HepG2 (cell line): ENCODE data around the gene GRB7. TPM values are rescaled to one million over a fixed set of nuclear protein-coding genes. Genes with fewer than 3 reads are reported as not detected.

ENCODE experiments used
- NPAS2 ChIP-seq: sonication (generic); formaldehyde crosslinking; IDR thresholded peaks from 2 replicates; pipeline ENCODE4 v1.8.0; 2022; ENCODE audit warnings: mild to moderate bottlenecking, missing genetic modification reagents, borderline replicate concordance
- PCBP1 ChIP-seq: fragments of 200-400 bp; formaldehyde crosslinking; IDR thresholded peaks from 2 replicates; pipeline ENCODE4 v1.6.1; 2017; ENCODE audit warnings: mild to moderate bottlenecking, low read depth, low read length, borderline replicate concordance
- STAG1 ChIP-seq: sonication (generic); formaldehyde crosslinking; IDR thresholded peaks from 2 replicates; pipeline ENCODE4 v1.4.0; 2020; ENCODE audit warnings: missing genetic modification reagents
- ZBTB3 ChIP-seq: sonication (generic); formaldehyde crosslinking; IDR thresholded peaks from 2 replicates; pipeline ENCODE4 v1.4.0; 2020; ENCODE audit warnings: low read depth, mild to moderate bottlenecking, moderate library complexity, missing genetic modification reagents, borderline replicate concordance
- ZNF337 ChIP-seq: sonication (generic); formaldehyde crosslinking; IDR thresholded peaks from 2 replicates; pipeline ENCODE4 v1.5.1; 2020; ENCODE audit warnings: missing genetic modification reagents, low read depth, mild to moderate bottlenecking, borderline replicate concordance
- ZNF468 ChIP-seq: sonication (generic); formaldehyde crosslinking; IDR thresholded peaks from 2 replicates; pipeline ENCODE4 v1.8.0; 2022; ENCODE audit warnings: mild to moderate bottlenecking, moderate library complexity, missing genetic modification reagents
- polyA plus RNA-seq, 8 experiments: library from polyadenylated mRNA; depleted of rRNA in 3 of 8; stranded (reverse) in 7 of 8; unstranded in 1 of 8; fragments of >200 nt; fragmentation: Illumina TruSeq in 4 of 8; extraction: Trizol in 4 of 8; gene quantifications; 2 replicates each; pipeline versions ENCODE4 v1.2.1 to v1.2.3, GENCODE V29; 2011 to 2016; ENCODE audit warnings: low read depth in 4 of 8, missing spikeins in 1 of 8, mixed read lengths in 1 of 8; ENCODE audit not compliant: insufficient read depth in 1 of 8
- total RNA-seq, 5 experiments: library from RNA; depleted of rRNA; stranded (reverse); fragments of >200 nt; fragmentation: Illumina TruSeq; extraction: Trizol; gene quantifications; 2 replicates each; pipeline ENCODE4 v1.2.3, GENCODE V29; 2016; ENCODE audit warnings: low read depth in 1 of 5
- TF ChIP-seq, protein P1 (sequence below): sonication (generic); formaldehyde crosslinking; IDR thresholded peaks from one replicate; pipeline ENCODE4 v1.5.1; 2020; ENCODE audit warnings: mild to moderate bottlenecking, missing genetic modification reagents; ENCODE audit errors: not compliant biosample characterization
- TF ChIP-seq, protein P2 (sequence below): sonication (generic); formaldehyde crosslinking; IDR thresholded peaks from 2 replicates; pipeline ENCODE4 v1.4.0; 2020; ENCODE audit warnings: missing genetic modification reagents; ENCODE audit errors: not compliant biosample characterization
- TF ChIP-seq, protein P3 (sequence below): sonication (generic); formaldehyde crosslinking; IDR thresholded peaks from 2 replicates; pipeline ENCODE4 v1.5.1; 2020; ENCODE audit warnings: mild to moderate bottlenecking, missing genetic modification reagents
- TF ChIP-seq, protein P4 (sequence below): sonication (generic); formaldehyde crosslinking; conservative IDR thresholded peaks from 2 replicates; pipeline ENCODE4 v1.8.0; 2022; ENCODE audit warnings: low read depth, missing genetic modification reagents

The GRB7 gene
- total and polyA plus RNA-seq, 2 of the 13 experiments (the other 11 are each of a cell fraction or from before 2014, with no cell fraction given): 60.2 to 77.7 TPM

DNA sequence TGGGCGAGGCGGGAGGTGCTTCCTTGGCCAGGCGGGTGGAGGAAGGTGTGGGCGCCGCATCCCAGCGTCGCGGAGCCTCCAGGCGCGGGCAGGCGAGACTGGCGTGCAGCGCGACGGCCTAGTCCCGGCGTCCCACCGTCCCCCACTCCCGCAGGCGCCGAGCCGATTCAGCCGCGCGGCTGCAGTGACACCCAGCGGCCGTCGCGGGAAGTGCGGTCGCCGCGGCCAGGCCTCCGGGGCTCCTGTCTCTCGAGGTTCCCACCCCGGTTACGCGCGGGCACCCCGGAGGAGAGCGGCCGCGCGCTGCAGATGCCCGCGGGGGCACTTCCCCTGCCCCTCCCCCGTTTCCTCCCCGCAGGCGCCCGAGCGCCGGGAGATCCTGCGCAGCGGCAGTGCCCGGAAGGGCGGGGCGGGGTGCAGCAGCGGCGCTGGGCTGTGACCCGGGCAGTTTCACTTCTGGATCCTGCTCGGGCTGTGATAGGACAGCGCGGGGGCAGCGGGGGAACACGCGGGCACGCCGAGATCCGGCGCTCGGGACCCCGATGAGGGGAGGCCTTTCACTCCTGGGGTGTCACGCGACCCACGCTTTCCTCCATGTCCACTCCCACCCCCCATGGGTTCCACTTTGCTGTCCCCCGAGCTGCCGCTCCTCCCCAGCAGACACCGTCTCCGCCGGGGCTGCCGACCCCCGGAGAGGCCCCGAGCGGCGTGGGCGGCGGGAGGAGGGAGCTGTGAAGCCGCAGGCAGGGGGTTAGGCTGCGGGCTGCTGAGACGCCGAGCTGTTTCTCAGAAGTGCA, 16.6 kb downstream of the GRB7 start (continued):
- TF ChIP-seq, protein P1, sequence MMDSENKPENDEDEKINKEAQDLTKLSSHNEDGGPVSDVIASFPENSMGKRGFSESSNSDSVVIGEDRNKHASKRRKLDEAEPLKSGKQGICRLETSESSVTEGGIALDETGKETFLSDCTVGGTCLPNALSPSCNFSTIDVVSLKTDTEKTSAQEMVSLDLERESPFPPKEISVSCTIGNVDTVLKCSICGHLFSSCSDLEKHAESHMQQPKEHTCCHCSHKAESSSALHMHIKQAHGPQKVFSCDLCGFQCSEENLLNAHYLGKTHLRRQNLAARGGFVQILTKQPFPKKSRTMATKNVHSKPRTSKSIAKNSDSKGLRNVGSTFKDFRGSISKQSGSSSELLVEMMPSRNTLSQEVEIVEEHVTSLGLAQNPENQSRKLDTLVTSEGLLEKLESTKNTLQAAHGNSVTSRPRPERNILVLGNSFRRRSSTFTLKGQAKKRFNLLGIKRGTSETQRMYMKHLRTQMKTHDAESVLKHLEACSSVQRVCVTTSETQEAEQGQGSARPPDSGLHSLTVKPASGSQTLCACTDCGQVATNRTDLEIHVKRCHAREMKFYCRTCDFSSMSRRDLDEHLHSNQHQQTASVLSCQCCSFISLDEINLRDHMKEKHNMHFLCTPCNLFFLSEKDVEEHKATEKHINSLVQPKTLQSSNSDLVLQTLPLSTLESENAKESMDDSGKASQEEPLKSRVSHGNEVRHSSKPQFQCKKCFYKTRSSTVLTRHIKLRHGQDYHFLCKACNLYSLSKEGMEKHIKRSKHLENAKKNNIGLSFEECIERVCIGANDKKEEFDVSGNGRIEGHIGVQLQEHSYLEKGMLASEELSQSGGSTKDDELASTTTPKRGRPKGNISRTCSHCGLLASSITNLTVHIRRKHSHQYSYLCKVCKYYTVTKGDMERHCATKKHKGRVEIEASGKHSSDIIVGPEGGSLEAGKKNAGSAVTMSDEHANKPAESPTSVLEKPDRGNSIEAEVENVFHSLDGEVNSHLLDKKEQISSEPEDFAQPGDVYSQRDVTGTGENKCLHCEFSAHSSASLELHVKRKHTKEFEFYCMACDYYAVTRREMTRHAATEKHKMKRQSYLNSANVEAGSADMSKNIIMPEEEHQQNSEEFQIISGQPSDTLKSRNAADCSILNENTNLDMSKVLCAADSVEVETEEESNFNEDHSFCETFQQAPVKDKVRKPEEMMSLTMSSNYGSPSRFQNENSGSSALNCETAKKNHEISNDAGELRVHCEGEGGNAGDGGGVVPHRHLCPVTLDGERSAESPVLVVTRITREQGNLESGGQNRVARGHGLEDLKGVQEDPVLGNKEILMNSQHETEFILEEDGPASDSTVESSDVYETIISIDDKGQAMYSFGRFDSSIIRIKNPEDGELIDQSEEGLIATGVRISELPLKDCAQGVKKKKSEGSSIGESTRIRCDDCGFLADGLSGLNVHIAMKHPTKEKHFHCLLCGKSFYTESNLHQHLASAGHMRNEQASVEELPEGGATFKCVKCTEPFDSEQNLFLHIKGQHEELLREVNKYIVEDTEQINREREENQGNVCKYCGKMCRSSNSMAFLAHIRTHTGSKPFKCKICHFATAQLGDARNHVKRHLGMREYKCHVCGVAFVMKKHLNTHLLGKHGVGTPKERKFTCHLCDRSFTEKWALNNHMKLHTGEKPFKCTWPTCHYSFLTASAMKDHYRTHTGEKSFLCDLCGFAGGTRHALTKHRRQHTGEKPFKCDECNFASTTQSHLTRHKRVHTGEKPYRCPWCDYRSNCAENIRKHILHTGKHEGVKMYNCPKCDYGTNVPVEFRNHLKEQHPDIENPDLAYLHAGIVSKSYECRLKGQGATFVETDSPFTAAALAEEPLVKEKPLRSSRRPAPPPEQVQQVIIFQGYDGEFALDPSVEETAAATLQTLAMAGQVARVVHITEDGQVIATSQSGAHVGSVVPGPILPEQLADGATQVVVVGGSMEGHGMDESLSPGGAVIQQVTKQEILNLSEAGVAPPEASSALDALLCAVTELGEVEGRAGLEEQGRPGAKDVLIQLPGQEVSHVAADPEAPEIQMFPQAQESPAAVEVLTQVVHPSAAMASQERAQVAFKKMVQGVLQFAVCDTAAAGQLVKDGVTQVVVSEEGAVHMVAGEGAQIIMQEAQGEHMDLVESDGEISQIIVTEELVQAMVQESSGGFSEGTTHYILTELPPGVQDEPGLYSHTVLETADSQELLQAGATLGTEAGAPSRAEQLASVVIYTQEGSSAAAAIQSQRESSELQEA (CRISPR knock-in tag): no peak
- TF ChIP-seq STAG1 (CRISPR knock-in tag): peak; percentile 98
- TF ChIP-seq, protein P2, sequence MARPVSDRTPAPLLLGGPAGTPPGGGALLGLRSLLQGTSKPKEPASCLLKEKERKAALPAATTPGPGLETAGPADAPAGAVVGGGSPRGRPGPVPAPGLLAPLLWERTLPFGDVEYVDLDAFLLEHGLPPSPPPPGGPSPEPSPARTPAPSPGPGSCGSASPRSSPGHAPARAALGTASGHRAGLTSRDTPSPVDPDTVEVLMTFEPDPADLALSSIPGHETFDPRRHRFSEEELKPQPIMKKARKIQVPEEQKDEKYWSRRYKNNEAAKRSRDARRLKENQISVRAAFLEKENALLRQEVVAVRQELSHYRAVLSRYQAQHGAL (CRISPR knock-in tag): peak; percentile 85
- TF ChIP-seq PCBP1: no peak
- TF ChIP-seq, protein P3, sequence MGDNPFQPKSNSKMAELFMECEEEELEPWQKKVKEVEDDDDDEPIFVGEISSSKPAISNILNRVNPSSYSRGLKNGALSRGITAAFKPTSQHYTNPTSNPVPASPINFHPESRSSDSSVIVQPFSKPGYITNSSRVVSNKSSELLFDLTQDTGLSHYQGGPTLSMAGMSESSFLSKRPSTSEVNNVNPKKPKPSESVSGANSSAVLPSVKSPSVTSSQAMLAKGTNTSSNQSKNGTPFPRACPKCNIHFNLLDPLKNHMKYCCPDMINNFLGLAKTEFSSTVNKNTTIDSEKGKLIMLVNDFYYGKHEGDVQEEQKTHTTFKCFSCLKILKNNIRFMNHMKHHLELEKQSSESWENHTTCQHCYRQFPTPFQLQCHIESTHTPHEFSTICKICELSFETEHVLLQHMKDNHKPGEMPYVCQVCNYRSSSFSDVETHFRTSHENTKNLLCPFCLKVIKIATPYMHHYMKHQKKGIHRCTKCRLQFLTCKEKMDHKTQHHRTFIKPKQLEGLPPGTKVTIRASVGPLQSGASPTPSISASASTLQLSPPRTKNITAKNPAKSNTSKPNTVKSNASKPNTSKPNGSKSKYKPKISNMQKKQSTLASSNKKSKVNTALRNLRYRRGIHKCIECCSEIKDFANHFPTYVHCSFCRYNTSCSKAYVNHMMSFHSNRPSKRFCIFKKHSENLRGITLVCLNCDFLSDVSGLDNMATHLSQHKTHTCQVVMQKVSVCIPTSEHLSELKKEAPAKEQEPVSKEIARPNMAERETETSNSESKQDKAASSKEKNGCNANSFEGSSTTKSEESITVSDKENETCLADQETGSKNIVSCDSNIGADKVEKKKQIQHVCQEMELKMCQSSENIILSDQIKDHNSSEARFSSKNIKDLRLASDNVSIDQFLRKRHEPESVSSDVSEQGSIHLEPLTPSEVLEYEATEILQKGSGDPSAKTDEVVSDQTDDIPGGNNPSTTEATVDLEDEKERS (CRISPR knock-in tag): 0 out of 2 replicates have a peak, but pooled peaks have one; percentile 42
- peak; percentile 93 for TF ChIP-seq ZBTB3
- no peak for TF ChIP-seq ZNF468 (CRISPR knock-in tag)
- TF ChIP-seq ZNF337 (CRISPR knock-in tag): no peak
- TF ChIP-seq, protein P4, sequence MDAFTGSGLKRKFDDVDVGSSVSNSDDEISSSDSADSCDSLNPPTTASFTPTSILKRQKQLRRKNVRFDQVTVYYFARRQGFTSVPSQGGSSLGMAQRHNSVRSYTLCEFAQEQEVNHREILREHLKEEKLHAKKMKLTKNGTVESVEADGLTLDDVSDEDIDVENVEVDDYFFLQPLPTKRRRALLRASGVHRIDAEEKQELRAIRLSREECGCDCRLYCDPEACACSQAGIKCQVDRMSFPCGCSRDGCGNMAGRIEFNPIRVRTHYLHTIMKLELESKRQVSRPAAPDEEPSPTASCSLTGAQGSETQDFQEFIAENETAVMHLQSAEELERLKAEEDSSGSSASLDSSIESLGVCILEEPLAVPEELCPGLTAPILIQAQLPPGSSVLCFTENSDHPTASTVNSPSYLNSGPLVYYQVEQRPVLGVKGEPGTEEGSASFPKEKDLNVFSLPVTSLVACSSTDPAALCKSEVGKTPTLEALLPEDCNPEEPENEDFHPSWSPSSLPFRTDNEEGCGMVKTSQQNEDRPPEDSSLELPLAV: no peak
- TF ChIP-seq NPAS2: no peak
